Right ventricle myocardium superior (tissue), 1 donor: Measurements from ENCODE around the gene ZNF407. TPM values are rescaled to one million over a fixed set of nuclear protein-coding genes. Genes with fewer than 3 reads are reported as not detected.

Source experiments
- ATAC-seq: fragments of 200-7000 bp; cut with Tn5 transposase; one replicate; pipeline ENCODE4 v1.9.1; 2020; ENCODE audit warnings: mild to moderate bottlenecking; ENCODE audit not compliant: poor library complexity
- DNase-seq: peaks from one replicate; pipeline ENCODE4 v3.0.0-alpha.2; 2020
- intact Hi-C: fragments of 100-400 bp; cut with DNase I; formaldehyde crosslinking; loops from one replicate; pipeline ENCODE4 v1.11.2; 2022
- total RNA-seq: library from RNA; stranded (reverse); fragmentation: NEBNext Ultra II Directional; extraction: Animal tissue kit (Norgen Biotek cat#: 25700); gene quantifications from one replicate; pipeline ENCODE4 v1.2.1, GENCODE V29; 2021
- donor health status: DM: no; HTN: yes; CAD: no; lungs with severe emphysema.

Gene ZNF407
- total RNA-seq, 1 donor from 2014 or later, result 9.6 TPM

- DNase-seq, result no peak
- no peak for ATAC-seq
- intact Hi-C loops, result no loop called here
Measured at GRCh38 chr18:75060185-75060584, 462.5 kb downstream of the ZNF407 start.

DNA sequence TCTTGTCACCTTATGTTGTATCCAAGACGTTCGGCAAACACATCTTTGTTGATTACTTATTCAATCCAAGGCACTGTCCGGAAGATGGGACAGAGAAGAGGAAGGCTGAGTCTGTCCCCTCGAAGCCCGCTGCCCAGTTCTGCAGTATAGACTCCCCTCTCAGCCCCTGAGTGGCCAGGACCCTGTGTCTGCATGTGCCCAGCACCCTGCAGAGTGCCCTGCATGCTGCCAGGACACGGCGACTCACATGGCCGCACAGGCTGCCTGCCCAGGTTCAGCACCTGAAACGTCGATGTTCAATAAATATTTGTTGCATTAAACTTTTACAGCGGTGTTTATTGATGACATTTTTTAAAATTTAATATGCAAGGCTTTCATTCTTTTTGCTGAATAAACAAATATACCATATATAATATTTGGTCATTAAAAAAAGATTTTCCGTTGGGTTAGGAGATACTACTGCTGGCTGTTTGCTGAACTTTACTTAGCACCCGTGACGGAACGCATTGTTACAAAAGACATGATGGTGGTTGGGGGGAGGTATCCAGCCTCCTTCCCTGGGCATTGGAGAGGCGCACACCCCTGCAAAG, 464.7 kb downstream of the ZNF407 start:
- DNase-seq, result no peak
- ATAC-seq, result no peak
- intact Hi-C loops, result no loop called here

- no peak for ATAC-seq
- intact Hi-C loops, result no loop called here
Measured at GRCh38 chr18:75063196-75063595, 465.5 kb downstream of the ZNF407 start.

DNA sequence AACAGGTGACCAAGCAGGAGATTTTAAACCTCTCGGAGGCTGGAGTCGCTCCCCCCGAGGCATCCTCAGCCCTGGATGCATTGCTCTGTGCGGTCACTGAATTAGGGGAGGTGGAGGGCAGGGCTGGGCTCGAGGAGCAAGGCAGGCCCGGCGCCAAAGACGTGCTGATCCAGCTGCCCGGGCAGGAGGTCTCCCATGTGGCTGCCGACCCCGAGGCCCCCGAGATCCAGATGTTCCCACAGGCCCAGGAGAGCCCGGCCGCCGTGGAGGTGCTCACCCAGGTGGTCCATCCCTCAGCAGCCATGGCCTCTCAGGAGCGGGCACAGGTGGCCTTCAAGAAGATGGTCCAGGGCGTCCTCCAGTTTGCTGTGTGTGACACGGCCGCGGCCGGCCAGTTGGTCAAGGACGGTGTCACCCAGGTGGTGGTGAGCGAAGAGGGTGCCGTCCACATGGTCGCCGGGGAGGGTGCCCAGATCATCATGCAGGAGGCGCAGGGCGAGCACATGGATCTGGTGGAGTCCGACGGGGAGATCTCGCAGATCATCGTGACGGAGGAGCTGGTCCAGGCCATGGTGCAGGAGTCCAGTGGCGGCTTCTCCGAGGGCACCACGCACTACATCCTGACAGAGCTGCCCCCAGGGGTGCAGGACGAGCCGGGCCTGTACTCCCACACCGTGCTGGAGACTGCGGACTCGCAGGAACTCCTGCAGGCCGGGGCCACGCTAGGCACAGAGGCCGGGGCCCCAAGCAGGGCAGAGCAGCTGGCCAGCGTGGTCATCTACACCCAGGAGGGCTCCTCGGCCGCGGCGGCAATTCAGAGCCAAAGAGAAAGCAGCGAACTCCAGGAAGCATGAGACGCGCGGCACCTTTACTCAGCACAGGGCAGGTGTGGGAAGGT, 466.2 kb downstream of the ZNF407 start:
- intact Hi-C loops, result no loop called here
- no peak for DNase-seq

More at GRCh38 chr18:75063196-75063595, 465.5 kb downstream of the ZNF407 start:
- no peak for DNase-seq

DNA sequence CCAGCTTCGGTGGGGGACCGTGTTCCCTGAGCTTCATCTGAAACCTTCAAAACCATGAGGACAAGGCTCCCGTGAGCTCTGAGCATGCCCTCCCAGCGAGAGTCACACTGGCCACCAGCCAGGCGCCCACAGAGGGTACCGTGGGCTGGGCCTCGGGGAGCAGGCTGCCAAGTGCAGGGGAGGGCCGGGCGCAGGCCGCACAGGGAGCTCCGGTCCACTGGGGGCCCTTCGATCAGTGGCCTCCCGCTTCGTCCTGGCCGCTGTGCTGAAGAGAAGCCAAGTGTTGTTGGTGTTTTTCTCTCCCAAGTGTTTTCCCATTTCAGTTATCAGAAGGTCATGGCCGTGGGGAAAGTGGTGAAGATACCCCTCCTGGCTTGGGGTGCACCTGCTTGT, 466.8 kb downstream of the ZNF407 start:
- no peak for ATAC-seq
- intact Hi-C loops, result no loop called here
- DNase-seq, result no peak

More for the DNA sequence above, 466.2 kb downstream of the ZNF407 start:
- ATAC-seq, result no peak

GRCh38 chr18:75065251-75066000, 467.8 kb downstream of the ZNF407 start:
- DNase-seq, result no peak
- ATAC-seq, result no peak
- intact Hi-C loops, result no loop called here

GRCh38 chr18:75066021-75066880, 468.6 kb downstream of the ZNF407 start:
- intact Hi-C loops, result no loop called here
- DNase-seq (no peak), ATAC-seq (no peak)

DNA sequence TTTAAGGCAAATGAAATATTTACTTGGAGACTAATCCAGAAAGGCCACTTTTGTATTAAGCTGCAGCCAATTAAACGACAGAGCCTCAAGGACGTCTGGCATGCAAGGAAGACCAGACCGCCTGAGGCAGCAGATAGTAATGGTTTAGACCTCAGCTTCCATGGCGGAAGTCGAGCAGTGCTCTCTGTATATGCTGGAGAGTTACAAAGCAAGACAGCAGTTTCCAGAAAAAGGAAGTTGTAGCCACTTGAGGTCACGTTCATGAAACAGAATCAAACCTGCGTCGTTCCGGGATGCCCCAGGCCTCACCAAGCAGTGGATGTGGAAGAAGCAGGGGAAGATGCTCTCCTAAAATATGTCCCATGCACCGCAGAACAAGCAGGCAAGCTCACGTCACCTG, 469.3 kb downstream of the ZNF407 start:
- ATAC-seq (no peak), DNase-seq (no peak)
- intact Hi-C loops, result no loop called here

GRCh38 chr18:75067996-75068645, 470.5 kb downstream of the ZNF407 start:
- intact Hi-C loops, result no loop called here
- no peak for DNase-seq

DNA sequence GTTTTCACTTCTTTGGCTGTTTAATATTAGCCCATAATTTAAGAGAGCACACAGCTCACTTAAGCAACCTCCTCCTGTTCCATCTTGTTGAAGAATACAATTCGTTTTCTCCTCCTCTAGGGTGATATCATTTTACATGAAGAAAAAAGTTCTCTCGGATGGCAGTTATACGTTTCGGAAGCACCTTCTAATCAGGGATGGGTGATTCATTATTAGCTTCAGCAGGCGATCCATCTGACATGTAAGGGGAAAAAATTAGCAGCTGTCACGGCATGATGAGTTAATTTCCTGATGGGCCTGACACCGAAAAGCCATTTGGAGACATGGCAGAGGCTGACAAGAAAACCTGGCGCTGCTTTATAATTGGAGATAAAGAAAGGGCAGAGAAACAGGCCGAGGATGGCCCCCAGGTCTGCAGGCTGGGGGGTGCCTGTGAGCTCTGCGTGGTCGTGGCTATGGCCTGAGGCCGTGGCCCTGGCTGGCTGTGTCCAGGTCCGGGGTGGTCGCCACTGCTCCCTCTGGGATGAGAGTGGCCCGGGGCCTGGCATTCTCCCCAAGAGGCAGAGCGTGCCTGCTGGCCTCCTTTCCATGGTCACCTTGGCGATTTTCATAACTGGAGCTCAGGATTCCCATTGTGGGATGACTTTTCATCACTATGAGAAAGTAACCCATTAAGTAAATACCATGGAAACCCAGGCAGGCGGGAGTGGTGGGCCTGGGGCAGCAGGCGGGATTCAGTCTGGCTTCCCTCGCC, 471.2 kb downstream of the ZNF407 start:
- ATAC-seq, result no peak
- no peak for DNase-seq
- intact Hi-C loops, result no loop called here

More at GRCh38 chr18:75067996-75068645, 470.5 kb downstream of the ZNF407 start:
- no peak for ATAC-seq

GRCh38 chr18:75070235-75070624, 472.6 kb downstream of the ZNF407 start:
- DNase-seq (no peak), ATAC-seq (no peak)
- intact Hi-C loops, result no loop called here

- no peak for DNase-seq
- ATAC-seq, result peak; percentile 58
- intact Hi-C loops, result no loop called here
Measured at GRCh38 chr18:75070625-75071483, 473.2 kb downstream of the ZNF407 start.

GRCh38 chr18:75071484-75071785, 473.8 kb downstream of the ZNF407 start:
- DNase-seq (no peak), ATAC-seq (no peak)
- intact Hi-C loops, result no loop called here

- ATAC-seq (no peak), DNase-seq (no peak)
- intact Hi-C loops, result no loop called here
Measured at GRCh38 chr18:75071866-75072671, 474.4 kb downstream of the ZNF407 start.

- ATAC-seq, result no peak
Measured at GRCh38 chr18:75072672-75073371, 475.2 kb downstream of the ZNF407 start.

More at GRCh38 chr18:75072672-75073371, 475.2 kb downstream of the ZNF407 start:
- intact Hi-C loops, result no loop called here
- no peak for DNase-seq
